H9 (cell line): ENCODE data around the gene LRRC37A. TPM values are rescaled to one million over a fixed set of nuclear protein-coding genes. Genes with fewer than 3 reads are reported as not detected.
"Not testable (repeated sequence)": the region's sequence is repeated elsewhere in the genome, so short reads cannot be mapped to it uniquely, and the experiment has no call there.

Experiments
- DNase-seq: peaks from one replicate; pipeline ENCODE4 v3.0.0-alpha.2; 2017
- H2AFZ ChIP-seq: one replicate; pipeline ENCODE4 v1.6.1; 2013; ENCODE audit warnings: mild to moderate bottlenecking, low read length, control low read depth, moderate library complexity
- H2AK5ac ChIP-seq: 2 replicates; pipeline ENCODE4 v1.6.1; 2013; ENCODE audit warnings: low read length, control low read depth, mixed read lengths; ENCODE audit not compliant: insufficient read length
- H2BK120ac ChIP-seq: one replicate; pipeline ENCODE4 v1.6.1; 2013; ENCODE audit warnings: low read depth, mild to moderate bottlenecking, low read length, control low read depth, inconsistent platforms; ENCODE audit not compliant: poor library complexity, severe bottlenecking
- H2BK12ac ChIP-seq: 2 replicates; pipeline ENCODE4 v1.6.1; 2013; ENCODE audit warnings: low read length, control low read depth, mixed read lengths, low read depth; ENCODE audit not compliant: insufficient read length
- H2BK15ac ChIP-seq: 2 replicates; pipeline ENCODE4 v1.6.1; 2013; ENCODE audit warnings: low read depth, low read length, control low read depth
- H2BK20ac ChIP-seq: one replicate; pipeline ENCODE4 v1.6.1; 2013; ENCODE audit warnings: low read depth, mild to moderate bottlenecking, low read length, control low read depth, inconsistent platforms; ENCODE audit not compliant: poor library complexity, severe bottlenecking
- H2BK5ac ChIP-seq: 2 replicates; pipeline ENCODE4 v1.6.1; 2013; ENCODE audit warnings: low read length, control low read depth, mixed read lengths; ENCODE audit not compliant: insufficient read length
- H3K14ac ChIP-seq: 2 replicates; pipeline ENCODE4 v1.6.1; 2013; ENCODE audit warnings: low read length, control low read depth; ENCODE audit not compliant: insufficient read depth
- H3K18ac ChIP-seq: 2 replicates; pipeline ENCODE4 v1.6.1; 2013; ENCODE audit warnings: low read depth, mild to moderate bottlenecking, mixed read lengths, low read length, control low read depth; ENCODE audit not compliant: insufficient read length
- H3K23ac ChIP-seq: 2 replicates; pipeline ENCODE4 v1.6.1; 2013; ENCODE audit warnings: low read length, control low read depth, mixed read lengths, low read depth; ENCODE audit not compliant: insufficient read length
- H3K23me2 ChIP-seq: 2 replicates; pipeline ENCODE4 v1.6.1; 2013; ENCODE audit warnings: low read depth, mild to moderate bottlenecking, mixed read lengths, low read length, control low read depth; ENCODE audit not compliant: insufficient read length, poor library complexity, severe bottlenecking
- H3K27ac ChIP-seq: 2 replicates; pipeline ENCODE4 v1.5.1; 2013; ENCODE audit warnings: low read length, control low read depth, mixed read lengths, low read depth; ENCODE audit not compliant: insufficient read length
- H3K27me3 ChIP-seq: 2 replicates; pipeline ENCODE4 v1.6.1; 2013; ENCODE audit warnings: low read length, control low read depth, inconsistent platforms; ENCODE audit not compliant: insufficient read depth
- H3K4ac ChIP-seq: 2 replicates; pipeline ENCODE4 v1.6.1; 2013; ENCODE audit warnings: low read depth, mild to moderate bottlenecking, control low read depth, inconsistent platforms, low read length, moderate library complexity
- H3K4me1 ChIP-seq: 2 replicates; pipeline ENCODE4 v1.6.1; 2013; ENCODE audit warnings: low read length, control low read depth, inconsistent platforms; ENCODE audit not compliant: insufficient read depth
- H3K4me2 ChIP-seq: 2 replicates; pipeline ENCODE4 v1.6.1; 2013; ENCODE audit warnings: low read length, control low read depth, mixed read lengths; ENCODE audit not compliant: insufficient read length, insufficient read depth
- H3K56ac ChIP-seq: 2 replicates; pipeline ENCODE4 v1.6.1; 2013; ENCODE audit warnings: low read depth, mild to moderate bottlenecking, mixed read lengths, low read length, control low read depth; ENCODE audit not compliant: insufficient read length
- H3K79me1 ChIP-seq: 2 replicates; pipeline ENCODE4 v1.6.1; 2013; ENCODE audit warnings: low read depth, mild to moderate bottlenecking, moderate library complexity, low read length, control low read depth, inconsistent platforms; ENCODE audit not compliant: insufficient read depth, poor library complexity, severe bottlenecking
- H3K79me2 ChIP-seq: 2 replicates; pipeline ENCODE4 v1.6.1; 2013; ENCODE audit warnings: low read length, control low read depth, inconsistent platforms; ENCODE audit not compliant: insufficient read depth
- H3K9ac ChIP-seq: 2 replicates; pipeline ENCODE4 v1.6.1; 2013; ENCODE audit warnings: low read length, control low read depth, mixed read lengths; ENCODE audit not compliant: insufficient read length; ENCODE audit errors: extremely low read depth
- H3K9me3 ChIP-seq: one replicate; pipeline ENCODE4 v1.6.1; 2013; ENCODE audit warnings: low read depth, low read length, inconsistent platforms; ENCODE audit not compliant: control insufficient read depth
- H3T11ph ChIP-seq: one replicate; pipeline ENCODE4 v1.6.1; 2013; ENCODE audit warnings: mild to moderate bottlenecking, low read length, control low read depth, inconsistent platforms
- H4K20me1 ChIP-seq: one replicate; pipeline ENCODE4 v1.6.1; 2013; ENCODE audit not compliant: control insufficient read depth, insufficient read length, insufficient read depth
- H4K5ac ChIP-seq: 2 replicates; pipeline ENCODE4 v1.6.1; 2013; ENCODE audit warnings: low read depth, mild to moderate bottlenecking, mixed read lengths, low read length, control low read depth; ENCODE audit not compliant: insufficient read length
- H4K8ac ChIP-seq: replicated peaks from 2 replicates; pipeline ENCODE4 v1.6.1; 2013; ENCODE audit warnings: low read length, control low read depth, mixed read lengths, low read depth; ENCODE audit not compliant: insufficient read length
- H4K91ac ChIP-seq: 2 replicates; pipeline ENCODE4 v1.6.1; 2013; ENCODE audit warnings: low read depth, mild to moderate bottlenecking, moderate library complexity, mixed read lengths, low read length, control low read depth; ENCODE audit not compliant: insufficient read length
- H3K27ac Mint-ChIP-seq, 3 experiments: 2 replicates in 2 of 3; 3 replicates in 1 of 3; pipeline ENCODE4 v1.8.0; 2020 to 2021; ENCODE audit warnings: mixed read lengths in 3 of 3, mild to moderate bottlenecking in 1 of 3, moderate library complexity in 1 of 3
- H3K27me3 Mint-ChIP-seq: 2 replicates; pipeline ENCODE4 v1.8.0; 2021; ENCODE audit warnings: low read depth, mild to moderate bottlenecking, moderate library complexity, mixed read lengths
- H3K36me3 Mint-ChIP-seq, 3 experiments: 2 replicates in 2 of 3; 3 replicates in 1 of 3; pipeline ENCODE4 v1.8.0; 2020 to 2021; ENCODE audit warnings: low read depth in 3 of 3, mixed read lengths in 3 of 3; ENCODE audit not compliant: insufficient read depth in 1 of 3
- H3K4me1 Mint-ChIP-seq, 2 experiments: 2 replicates each; pipeline ENCODE4 v1.8.0; 2020; ENCODE audit warnings: mixed read lengths in 2 of 2
- H3K4me3 Mint-ChIP-seq, 2 experiments: 2 replicates in 1 of 2; 3 replicates in 1 of 2; pipeline ENCODE4 v1.8.0; 2020 to 2021; ENCODE audit warnings: mild to moderate bottlenecking in 2 of 2, mixed read lengths in 2 of 2, moderate library complexity in 1 of 2
- H3K9me3 Mint-ChIP-seq, 2 experiments: 2 replicates in 1 of 2; 3 replicates in 1 of 2; pipeline ENCODE4 v1.8.0; 2020; ENCODE audit warnings: mild to moderate bottlenecking in 2 of 2, mixed read lengths in 2 of 2, moderate library complexity in 1 of 2
- WGBS: extraction: QIAGEN DNeasy Blood & Tissue Kit; methylation state at CpG from one replicate; pipeline ENCODE4 v1.1.7; 2013; ENCODE audit warnings: missing lambda C conversion rate, low lambda C conversion rate, mixed read lengths; ENCODE audit not compliant: insufficient read length; ENCODE audit errors: extremely low coverage; 5-methylcytosine and 5-hydroxymethylcytosine counted together
- total RNA-seq: library from RNA; stranded (reverse); gene quantifications from 2 replicates; pipeline ENCODE4 v1.2.1, GENCODE V29; 2021

The LRRC37A gene
- total RNA-seq, 1 experiment from 2014 or later, result 1.9 TPM

GRCh38 chr17:46383118-46383517 is 88.2 kb downstream of the LRRC37A start:
- H3K4me3 Mint-ChIP-seq, H3K27ac Mint-ChIP-seq, H3K79me1 ChIP-seq, H3K9me3 Mint-ChIP-seq, H3K27me3 Mint-ChIP-seq, H2BK120ac ChIP-seq, H3K4ac ChIP-seq, H4K5ac ChIP-seq, H2BK15ac ChIP-seq, H2BK20ac ChIP-seq, H3K56ac ChIP-seq, H3K79me2 ChIP-seq, H3T11ph ChIP-seq, H3K27me3 ChIP-seq, H2BK12ac ChIP-seq, DNase-seq, H2AFZ ChIP-seq, H3K18ac ChIP-seq, H3K4me1 Mint-ChIP-seq, H3K27ac ChIP-seq, H4K20me1 ChIP-seq, H3K23ac ChIP-seq, H3K9me3 ChIP-seq, H3K4me2 ChIP-seq, H2BK5ac ChIP-seq, H3K9ac ChIP-seq, H4K91ac ChIP-seq, H3K23me2 ChIP-seq, H3K4me1 ChIP-seq, H4K8ac ChIP-seq, H3K14ac ChIP-seq, H3K36me3 Mint-ChIP-seq, H2AK5ac ChIP-seq: not testable (repeated sequence)
- WGBS, result no CpG with 5 or more reads among the region's 4 CpGs

GRCh38 chr17:46385491-46385890 is 90.6 kb downstream of the LRRC37A start:
- H3K14ac ChIP-seq, H3K23me2 ChIP-seq, H3K4me1 Mint-ChIP-seq, H3K4ac ChIP-seq, H3K23ac ChIP-seq, H3T11ph ChIP-seq, H3K36me3 Mint-ChIP-seq, H3K79me2 ChIP-seq, DNase-seq, H3K27ac ChIP-seq, H3K56ac ChIP-seq, H3K79me1 ChIP-seq, H2BK20ac ChIP-seq, H3K4me2 ChIP-seq, H2BK15ac ChIP-seq, H2BK5ac ChIP-seq, H3K27ac Mint-ChIP-seq, H4K20me1 ChIP-seq, H4K91ac ChIP-seq, H3K4me3 Mint-ChIP-seq, H3K9me3 Mint-ChIP-seq, H2AK5ac ChIP-seq, H3K18ac ChIP-seq, H3K4me1 ChIP-seq, H4K8ac ChIP-seq, H4K5ac ChIP-seq, H2AFZ ChIP-seq, H3K27me3 Mint-ChIP-seq, H2BK120ac ChIP-seq, H3K27me3 ChIP-seq, H3K9me3 ChIP-seq, H2BK12ac ChIP-seq, H3K9ac ChIP-seq: not testable (repeated sequence)

Other genes starting within 250 kb of the LRRC37A start
- 110 and 114 TPM in 2 replicates for gene KANSL1, start 101.7 kb upstream of the LRRC37A start, total RNA-seq
- 10.0 and 10.8 TPM in 2 replicates for gene ARL17B, start 66.6 kb downstream of the LRRC37A start, total RNA-seq
- 7.9 and 9.3 TPM in 2 replicates for gene LRRC37A2, start 217.3 kb downstream of the LRRC37A start, total RNA-seq